Esophagus muscularis mucosa (tissue), 4 donors: ENCODE measurements around the gene DGKA.
"Not testable (repeated sequence)": the region's sequence is repeated elsewhere in the genome, so short reads cannot be mapped to it uniquely, and the experiment has no call there.

Experiments used
- CTCF ChIP-seq, 3 experiments: fragments of 200-600 bp in 2 of 3; fragments of 450-650 bp in 1 of 3; sonication (generic) in 2 of 3; IDR thresholded peaks; one replicate each; pipeline ENCODE4 v1.5.1; 2017 to 2019; ENCODE audit warnings: antibody characterized with exemption in 3 of 3, mild to moderate bottlenecking in 2 of 3, moderate library complexity in 1 of 3
- EP300 ChIP-seq: sonication (generic); formaldehyde crosslinking; IDR thresholded peaks from one replicate; pipeline ENCODE4 v1.6.1; 2017; ENCODE audit warnings: antibody characterized with exemption
- POLR2A ChIP-seq: fragments of 450-650 bp; IDR thresholded peaks from one replicate; pipeline ENCODE4 v1.6.1; 2017; ENCODE audit warnings: antibody characterized with exemption, moderate library complexity, mild to moderate bottlenecking, low read depth
- POLR2AphosphoS5 ChIP-seq, 2 donors: sonication (generic); formaldehyde crosslinking; IDR thresholded peaks; one replicate each; pipeline ENCODE4 v1.6.1; 2017; ENCODE audit warnings: antibody characterized with exemption in 2 of 2

GRCh38 chr12:55999522-55999921 lies 68.6 kb downstream of the DGKA start:
- TF ChIP-seq POLR2AphosphoS5 (IDR thresholded peaks at IDR 0.05); CTCF (IDR thresholded peaks at IDR 0.05); POLR2A; EP300: not testable (repeated sequence)
